Measurements from ENCODE around the gene SLC26A6. TPM values are rescaled to one million over a fixed set of nuclear protein-coding genes. Genes with fewer than 3 reads are reported as not detected.

Gene SLC26A6
- total and polyA plus RNA-seq, 2 of the 13 experiments (the other 11 are each of a cell fraction or from before 2014, with no cell fraction given) = 40.7 to 184 TPM

DNA sequence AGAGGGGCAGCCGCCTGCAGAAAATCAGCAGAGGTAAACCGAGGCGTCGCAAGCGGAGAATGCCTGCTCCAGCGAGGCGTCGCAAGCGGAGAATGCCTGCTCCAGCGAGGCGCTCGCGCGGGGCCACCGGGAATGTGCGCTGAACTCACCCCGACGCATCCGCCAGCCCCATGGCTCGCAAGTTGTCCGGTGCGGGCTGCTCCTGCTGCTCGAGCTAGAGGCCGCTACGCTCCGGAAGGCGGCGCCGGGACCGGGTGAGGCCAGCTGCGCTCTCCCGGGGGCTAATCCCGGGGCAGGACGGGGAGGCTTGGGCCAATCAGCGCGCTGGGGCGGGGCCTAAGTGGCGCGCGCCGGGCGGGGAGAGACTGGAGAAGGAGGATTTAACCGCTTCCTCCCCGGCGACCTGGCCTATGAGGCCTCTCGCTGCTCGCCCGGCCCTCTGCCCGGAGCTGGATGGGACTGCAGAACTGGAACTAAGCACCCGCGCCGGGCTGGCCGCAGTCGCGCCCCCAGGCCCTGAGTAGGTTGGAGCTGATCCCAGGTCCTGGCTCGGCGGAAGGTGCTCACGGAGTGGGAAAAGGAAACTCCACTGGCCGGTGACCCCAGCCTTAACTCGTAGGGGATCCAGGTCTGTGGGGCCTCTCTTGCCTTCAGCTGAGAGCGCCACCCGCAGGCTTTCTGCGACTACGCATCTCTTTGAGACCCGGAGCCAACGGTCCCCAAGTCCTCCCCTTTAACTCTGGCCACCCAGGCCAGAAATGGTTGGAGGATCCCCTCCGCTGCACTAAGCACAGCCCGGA is at the start of gene SLC26A6 (continued):
- TF ChIP-seq, protein P1, sequence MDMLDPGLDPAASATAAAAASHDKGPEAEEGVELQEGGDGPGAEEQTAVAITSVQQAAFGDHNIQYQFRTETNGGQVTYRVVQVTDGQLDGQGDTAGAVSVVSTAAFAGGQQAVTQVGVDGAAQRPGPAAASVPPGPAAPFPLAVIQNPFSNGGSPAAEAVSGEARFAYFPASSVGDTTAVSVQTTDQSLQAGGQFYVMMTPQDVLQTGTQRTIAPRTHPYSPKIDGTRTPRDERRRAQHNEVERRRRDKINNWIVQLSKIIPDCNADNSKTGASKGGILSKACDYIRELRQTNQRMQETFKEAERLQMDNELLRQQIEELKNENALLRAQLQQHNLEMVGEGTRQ (IDR thresholded peaks at IDR 0.05; ENCODE audit: low read depth, low read length) = no peak
- TF ChIP-seq, protein P1 (CRISPR knock-in tag; IDR thresholded peaks at IDR 0.05; ENCODE audit: borderline replicate concordance) = no peak
- TF ChIP-seq, protein P2, sequence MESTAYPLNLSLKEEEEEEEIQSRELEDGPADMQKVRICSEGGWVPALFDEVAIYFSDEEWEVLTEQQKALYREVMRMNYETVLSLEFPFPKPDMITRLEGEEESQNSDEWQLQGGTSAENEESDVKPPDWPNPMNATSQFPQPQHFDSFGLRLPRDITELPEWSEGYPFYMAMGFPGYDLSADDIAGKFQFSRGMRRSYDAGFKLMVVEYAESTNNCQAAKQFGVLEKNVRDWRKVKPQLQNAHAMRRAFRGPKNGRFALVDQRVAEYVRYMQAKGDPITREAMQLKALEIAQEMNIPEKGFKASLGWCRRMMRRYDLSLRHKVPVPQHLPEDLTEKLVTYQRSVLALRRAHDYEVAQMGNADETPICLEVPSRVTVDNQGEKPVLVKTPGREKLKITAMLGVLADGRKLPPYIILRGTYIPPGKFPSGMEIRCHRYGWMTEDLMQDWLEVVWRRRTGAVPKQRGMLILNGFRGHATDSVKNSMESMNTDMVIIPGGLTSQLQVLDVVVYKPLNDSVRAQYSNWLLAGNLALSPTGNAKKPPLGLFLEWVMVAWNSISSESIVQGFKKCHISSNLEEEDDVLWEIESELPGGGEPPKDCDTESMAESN (CRISPR knock-in tag; conservative IDR thresholded peaks at IDR 0.05) = peak; percentile 51; the same call in 1 of the 2 replicates
- TF ChIP-seq, protein P3, sequence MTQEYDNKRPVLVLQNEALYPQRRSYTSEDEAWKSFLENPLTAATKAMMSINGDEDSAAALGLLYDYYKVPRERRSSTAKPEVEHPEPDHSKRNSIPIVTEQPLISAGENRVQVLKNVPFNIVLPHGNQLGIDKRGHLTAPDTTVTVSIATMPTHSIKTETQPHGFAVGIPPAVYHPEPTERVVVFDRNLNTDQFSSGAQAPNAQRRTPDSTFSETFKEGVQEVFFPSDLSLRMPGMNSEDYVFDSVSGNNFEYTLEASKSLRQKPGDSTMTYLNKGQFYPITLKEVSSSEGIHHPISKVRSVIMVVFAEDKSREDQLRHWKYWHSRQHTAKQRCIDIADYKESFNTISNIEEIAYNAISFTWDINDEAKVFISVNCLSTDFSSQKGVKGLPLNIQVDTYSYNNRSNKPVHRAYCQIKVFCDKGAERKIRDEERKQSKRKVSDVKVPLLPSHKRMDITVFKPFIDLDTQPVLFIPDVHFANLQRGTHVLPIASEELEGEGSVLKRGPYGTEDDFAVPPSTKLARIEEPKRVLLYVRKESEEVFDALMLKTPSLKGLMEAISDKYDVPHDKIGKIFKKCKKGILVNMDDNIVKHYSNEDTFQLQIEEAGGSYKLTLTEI (CRISPR knock-in tag; conservative IDR thresholded peaks at IDR 0.05) = no peak
- 0 out of 2 replicates have a peak, but pooled peaks have one; percentile 16 for TF ChIP-seq GPN1 (CRISPR knock-in tag; IDR thresholded peaks at IDR 0.05; ENCODE audit: borderline replicate concordance)
- TF ChIP-seq, protein P4, sequence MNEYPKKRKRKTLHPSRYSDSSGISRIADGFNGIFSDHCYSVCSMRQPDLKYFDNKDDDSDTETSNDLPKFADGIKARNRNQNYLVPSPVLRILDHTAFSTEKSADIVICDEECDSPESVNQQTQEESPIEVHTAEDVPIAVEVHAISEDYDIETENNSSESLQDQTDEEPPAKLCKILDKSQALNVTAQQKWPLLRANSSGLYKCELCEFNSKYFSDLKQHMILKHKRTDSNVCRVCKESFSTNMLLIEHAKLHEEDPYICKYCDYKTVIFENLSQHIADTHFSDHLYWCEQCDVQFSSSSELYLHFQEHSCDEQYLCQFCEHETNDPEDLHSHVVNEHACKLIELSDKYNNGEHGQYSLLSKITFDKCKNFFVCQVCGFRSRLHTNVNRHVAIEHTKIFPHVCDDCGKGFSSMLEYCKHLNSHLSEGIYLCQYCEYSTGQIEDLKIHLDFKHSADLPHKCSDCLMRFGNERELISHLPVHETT (CRISPR knock-in tag; conservative IDR thresholded peaks at IDR 0.05) = no peak
- 0 out of 2 replicates have a peak, but pooled peaks have one; percentile 60 for TF ChIP-seq ZNF615 (CRISPR knock-in tag; IDR thresholded peaks at IDR 0.05; ENCODE audit: borderline replicate concordance)
- TF ChIP-seq SRF (IDR thresholded peaks at IDR 0.05; ENCODE audit: low read depth, low read length) = no peak
- TF ChIP-seq CCDC6 (CRISPR knock-in tag; IDR thresholded peaks at IDR 0.05) = peak; percentile 83; the same call in 1 of the 2 replicates
- TF ChIP-seq POLR2AphosphoS5 (IDR thresholded peaks at IDR 0.05; ENCODE audit: low read depth, low read length) = peak; percentile 74
- TF ChIP-seq, protein P5, sequence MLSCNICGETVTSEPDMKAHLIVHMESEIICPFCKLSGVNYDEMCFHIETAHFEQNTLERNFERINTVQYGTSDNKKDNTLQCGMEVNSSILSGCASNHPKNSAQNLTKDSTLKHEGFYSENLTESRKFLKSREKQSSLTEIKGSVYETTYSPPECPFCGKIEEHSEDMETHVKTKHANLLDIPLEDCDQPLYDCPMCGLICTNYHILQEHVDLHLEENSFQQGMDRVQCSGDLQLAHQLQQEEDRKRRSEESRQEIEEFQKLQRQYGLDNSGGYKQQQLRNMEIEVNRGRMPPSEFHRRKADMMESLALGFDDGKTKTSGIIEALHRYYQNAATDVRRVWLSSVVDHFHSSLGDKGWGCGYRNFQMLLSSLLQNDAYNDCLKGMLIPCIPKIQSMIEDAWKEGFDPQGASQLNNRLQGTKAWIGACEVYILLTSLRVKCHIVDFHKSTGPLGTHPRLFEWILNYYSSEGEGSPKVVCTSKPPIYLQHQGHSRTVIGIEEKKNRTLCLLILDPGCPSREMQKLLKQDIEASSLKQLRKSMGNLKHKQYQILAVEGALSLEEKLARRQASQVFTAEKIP (CRISPR knock-in tag; IDR thresholded peaks at IDR 0.05; ENCODE audit: borderline replicate concordance) = no peak
- TF ChIP-seq, protein P6, sequence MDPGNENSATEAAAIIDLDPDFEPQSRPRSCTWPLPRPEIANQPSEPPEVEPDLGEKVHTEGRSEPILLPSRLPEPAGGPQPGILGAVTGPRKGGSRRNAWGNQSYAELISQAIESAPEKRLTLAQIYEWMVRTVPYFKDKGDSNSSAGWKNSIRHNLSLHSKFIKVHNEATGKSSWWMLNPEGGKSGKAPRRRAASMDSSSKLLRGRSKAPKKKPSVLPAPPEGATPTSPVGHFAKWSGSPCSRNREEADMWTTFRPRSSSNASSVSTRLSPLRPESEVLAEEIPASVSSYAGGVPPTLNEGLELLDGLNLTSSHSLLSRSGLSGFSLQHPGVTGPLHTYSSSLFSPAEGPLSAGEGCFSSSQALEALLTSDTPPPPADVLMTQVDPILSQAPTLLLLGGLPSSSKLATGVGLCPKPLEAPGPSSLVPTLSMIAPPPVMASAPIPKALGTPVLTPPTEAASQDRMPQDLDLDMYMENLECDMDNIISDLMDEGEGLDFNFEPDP (CRISPR knock-in tag; conservative IDR thresholded peaks at IDR 0.05) = 0 out of 2 replicates have a peak, but pooled peaks have one; percentile 83
- 0 out of 2 replicates have a peak, but pooled peaks have one; percentile 13 for TF ChIP-seq FOXK1 (CRISPR knock-in tag; IDR thresholded peaks at IDR 0.05; ENCODE audit: borderline replicate concordance, low read depth)
- no peak; the same call in 1 of the 2 replicates for TF ChIP-seq NR2F2 (IDR thresholded peaks at IDR 0.05; ENCODE audit: borderline replicate concordance, low read depth)
- TF ChIP-seq, protein P7, sequence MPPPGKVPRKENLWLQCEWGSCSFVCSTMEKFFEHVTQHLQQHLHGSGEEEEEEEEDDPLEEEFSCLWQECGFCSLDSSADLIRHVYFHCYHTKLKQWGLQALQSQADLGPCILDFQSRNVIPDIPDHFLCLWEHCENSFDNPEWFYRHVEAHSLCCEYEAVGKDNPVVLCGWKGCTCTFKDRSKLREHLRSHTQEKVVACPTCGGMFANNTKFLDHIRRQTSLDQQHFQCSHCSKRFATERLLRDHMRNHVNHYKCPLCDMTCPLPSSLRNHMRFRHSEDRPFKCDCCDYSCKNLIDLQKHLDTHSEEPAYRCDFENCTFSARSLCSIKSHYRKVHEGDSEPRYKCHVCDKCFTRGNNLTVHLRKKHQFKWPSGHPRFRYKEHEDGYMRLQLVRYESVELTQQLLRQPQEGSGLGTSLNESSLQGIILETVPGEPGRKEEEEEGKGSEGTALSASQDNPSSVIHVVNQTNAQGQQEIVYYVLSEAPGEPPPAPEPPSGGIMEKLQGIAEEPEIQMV (CRISPR knock-in tag; IDR thresholded peaks at IDR 0.05; ENCODE audit: low read depth) = no peak

Measured in HepG2 (cell line).